K562 (cell line): ENCODE data around the gene TMPO. TPM values are rescaled to one million over a fixed set of nuclear protein-coding genes. Genes with fewer than 3 reads are reported as not detected.
A peak's percentile ranks its signal among the peaks of the same experiment; 100 is the strongest.

Experiments
- ATAC-seq: fragments of 200-7000 bp; cut with Tn5 transposase; 3 replicates; pipeline ENCODE4 v1.9.1; 2020; ENCODE audit warnings: moderate library complexity
- BruUV-seq: library from RNA; stranded (reverse); fragments of 400-500 nt; replicated peaks from 2 replicates; lab custom pipeline; 2021; lab: Mats Ljungman, UMichigan
- CTCF ChIA-PET: fragments of 300-600 bp; formaldehyde crosslinking; extraction: SDS; loops from one replicate; lab custom pipeline; 2021; ENCODE audit warnings: low intra/inter-chr PET ratio; lab: Yijun Ruan, JAX
- POLR2A ChIA-PET: fragments of 300-600, 350-650 bp; sonication (Branson Sonifier 250); formaldehyde crosslinking; extraction: SDS; loops from one replicate; lab custom pipeline; 2021; ENCODE audit warnings: antibody characterized with exemption, inconsistent platforms; lab: Yijun Ruan, JAX
- DNase-seq, 4 experiments: peaks; one replicate each; pipeline versions ENCODE4 v3.0.0 to v3.0.0-alpha.2; 2011 to 2018; ENCODE audit warnings: low spot score in 3 of 4, mixed read lengths in 3 of 4; ENCODE audit errors: extremely low read depth in 1 of 4
- FAIRE-seq: peaks from 2 replicates; lab custom pipeline; 2011; peaks lifted over from hg19 to GRCh38; lab: Jason Lieb, UNC
- H2AFZ ChIP-seq: 2 replicates; pipeline ENCODE4 v1.6.0; 2011; ENCODE audit warnings: low read depth, low read length, control low read depth, inconsistent platforms
- H3K27ac ChIP-seq: fragments of 200-600 bp; 3 replicates; pipeline ENCODE4 v1.8.0; 2011; ENCODE audit warnings: low read depth, mild to moderate bottlenecking, control low read depth, inconsistent platforms, low read length, moderate library complexity, mixed read lengths; ENCODE audit errors: extremely low read depth
- H3K27me3 ChIP-seq, 2 experiments: fragments of 300-600 bp in 1 of 2; 2 replicates in 1 of 2; 3 replicates in 1 of 2; pipeline versions ENCODE4 v1.6.0 to v1.8.0; 2011; ENCODE audit warnings: inconsistent platforms in 2 of 2, low read length in 2 of 2, mild to moderate bottlenecking in 1 of 2, mixed read lengths in 1 of 2, moderate library complexity in 1 of 2; ENCODE audit not compliant: control insufficient read depth in 2 of 2, insufficient read depth in 2 of 2
- H3K36me3 ChIP-seq: fragments of 300-600 bp; 3 replicates; pipeline ENCODE4 v1.8.0; 2011; ENCODE audit warnings: mild to moderate bottlenecking, low read length, inconsistent platforms; ENCODE audit not compliant: control insufficient read depth, insufficient read depth
- H3K4me1 ChIP-seq, 2 experiments: fragments of 200-600 bp in 1 of 2; replicated peaks in 1 of 2; 2 replicates in 1 of 2; 3 replicates in 1 of 2; pipeline versions ENCODE4 v1.5.1 to v1.8.0; 2011; ENCODE audit warnings: inconsistent platforms in 2 of 2, low read length in 2 of 2, mild to moderate bottlenecking in 1 of 2, mixed read lengths in 1 of 2, moderate library complexity in 1 of 2; ENCODE audit not compliant: control insufficient read depth in 2 of 2, insufficient read depth in 2 of 2
- H3K4me2 ChIP-seq: 2 replicates; pipeline ENCODE4 v1.6.1; 2011; ENCODE audit warnings: low read length, control low read depth, inconsistent platforms, mixed read lengths; ENCODE audit not compliant: insufficient read depth
- H3K4me3 ChIP-seq: fragments of 200-600 bp; sonication (generic), shearing (Covaris generic); 2 replicates; pipeline ENCODE4 v1.5.1; 2016; ENCODE audit warnings: control low read depth, inconsistent platforms
- H3K79me2 ChIP-seq: fragments of 200-600 bp; 3 replicates; pipeline ENCODE4 v1.8.0; 2011; ENCODE audit warnings: low read length, inconsistent platforms; ENCODE audit not compliant: control insufficient read depth, insufficient read depth
- H3K9ac ChIP-seq, 2 experiments: 2 replicates each; pipeline versions ENCODE4 v1.6.0 to v1.6.1; 2011; ENCODE audit warnings: low read depth in 2 of 2, low read length in 2 of 2, control low read depth in 1 of 2, inconsistent platforms in 1 of 2, mild to moderate bottlenecking in 1 of 2, mixed read lengths in 1 of 2; ENCODE audit not compliant: insufficient read depth in 1 of 2
- H3K9me1 ChIP-seq: one replicate; pipeline ENCODE4 v1.6.0; 2011; ENCODE audit warnings: inconsistent platforms, mild to moderate bottlenecking, low read length, moderate library complexity; ENCODE audit not compliant: control insufficient read depth, insufficient read depth
- H3K9me3 ChIP-seq: replicated peaks from 2 replicates; pipeline ENCODE4 v1.5.1; 2011; ENCODE audit warnings: low read depth, low read length, inconsistent platforms; ENCODE audit not compliant: control insufficient read depth, insufficient read depth
- H4K20me1 ChIP-seq: replicated peaks from 2 replicates; pipeline ENCODE4 v1.6.1; 2011; ENCODE audit warnings: low read length, inconsistent platforms, mixed read lengths; ENCODE audit not compliant: control insufficient read depth, insufficient read depth
- CTCF ChIP-seq, 3 experiments: IDR thresholded peaks in 2 of 3; conservative IDR thresholded peaks in 1 of 3; 2 replicates each; pipeline ENCODE4 v1.5.1; 2011 to 2012; ENCODE audit warnings: low read length in 3 of 3, mild to moderate bottlenecking in 3 of 3, control low read depth in 2 of 3, improper control_type of control experiment in 1 of 3, inconsistent platforms in 1 of 3, low read depth in 1 of 3, mixed read lengths in 1 of 3, moderate library complexity in 1 of 3; ENCODE audit not compliant: insufficient read depth in 2 of 3
- DEAF1 ChIP-seq: fragments of 450-650 bp; formaldehyde crosslinking; IDR thresholded peaks from 2 replicates; pipeline ENCODE4 v1.4.0; 2020; ENCODE audit warnings: mild to moderate bottlenecking, moderate library complexity
- FOXM1 ChIP-seq, 2 experiments: fragments of 450-650 bp in 1 of 2; sonication (generic) in 1 of 2; formaldehyde crosslinking in 1 of 2; IDR thresholded peaks; 2 replicates each; pipeline versions ENCODE4 v1.6.1 to v1.9.0; 2017 to 2022; ENCODE audit warnings: low read depth in 2 of 2, mild to moderate bottlenecking in 2 of 2, missing genetic modification reagents in 1 of 2, moderate library complexity in 1 of 2
- HDAC8 ChIP-seq: fragments of 450-650 bp; IDR thresholded peaks from 2 replicates; pipeline ENCODE4 v1.6.1; 2016; ENCODE audit warnings: mild to moderate bottlenecking, missing genetic modification characterization, moderate library complexity, missing compliant biosample characterization
- MCM3 ChIP-seq: fragments of 450-650 bp; IDR thresholded peaks from 2 replicates; pipeline ENCODE4 v1.6.1; 2016
- MEF2D ChIP-seq: conservative IDR thresholded peaks from 2 replicates; pipeline ENCODE4 v1.6.1; 2016; ENCODE audit warnings: low read depth, missing genetic modification characterization, missing compliant biosample characterization
- MYNN ChIP-seq, 2 experiments: sonication (generic); formaldehyde crosslinking in 1 of 2; IDR thresholded peaks; 2 replicates each; pipeline versions ENCODE4 v1.5.0 to v1.6.1; 2016 to 2020; ENCODE audit warnings: antibody characterized with exemption in 1 of 2, missing genetic modification reagents in 1 of 2
- U2AF2 ChIP-seq: fragments of 200-400 bp; formaldehyde crosslinking; optimal IDR thresholded peaks from 2 replicates; pipeline ENCODE3; 2017; ENCODE audit warnings: low read depth, mild to moderate bottlenecking, low read length
- ZFP91 ChIP-seq: sonication (generic); formaldehyde crosslinking; IDR thresholded peaks from 2 replicates; pipeline ENCODE4 v1.8.0; 2022; ENCODE audit warnings: mild to moderate bottlenecking, missing genetic modification reagents
- ZNF444 ChIP-seq: fragments of 250-450 bp; sonication (Bioruptor Pico); IDR thresholded peaks from 2 replicates; pipeline ENCODE4 v1.4.0; 2020; ENCODE audit warnings: mild to moderate bottlenecking, moderate library complexity
- ZNF766 ChIP-seq: fragments of 200-800 bp; sonication (Bioruptor generic); conservative IDR thresholded peaks from 2 replicates; pipeline ENCODE4 v1.6.1; 2016; ENCODE audit warnings: missing genetic modification characterization, missing compliant biosample characterization
- WGBS: fragments of 100-300 bp; shearing (Covaris generic); methylation state at CpG from one replicate; pipeline ENCODE4 v1.1.6; 2016; ENCODE audit warnings: low coverage, mixed read lengths; ENCODE audit not compliant: insufficient coverage; ENCODE audit errors: missing lambda C conversion rate; 5-methylcytosine and 5-hydroxymethylcytosine counted together
- in situ Hi-C: fragments of 300-500 bp; cut with MboI; formaldehyde crosslinking; loops from 4 replicates; pipeline ENCODE4 v1.15.0; 2018; ENCODE audit warnings: inconsistent platforms, mixed read lengths
- intact Hi-C: fragments of 100-400 bp; cut with micrococcal nuclease; formaldehyde crosslinking; loops from 2 replicates; pipeline ENCODE4 v1.14.2; 2022
- polyA plus RNA-seq, 8 experiments: library from polyadenylated mRNA; depleted of rRNA in 4 of 8; stranded (reverse) in 5 of 8; unstranded in 3 of 8; fragments of >200 nt; fragmentation: Nextera tagmentation in 2 of 8; fragmentation: Illumina TruSeq in 1 of 8; extraction: Ambion mirVana in 2 of 8; extraction: Trizol in 1 of 8; gene quantifications; 2 replicates each; pipeline versions ENCODE4 v1.2.1 to v1.2.3, GENCODE V29; 2011 to 2014; ENCODE audit warnings: inconsistent platforms in 1 of 8, missing spikeins in 1 of 8
- total RNA-seq, 7 experiments: library from RNA; depleted of rRNA in 6 of 7; stranded (reverse); fragments of >200 nt in 6 of 7; fragmentation: Illumina TruSeq in 2 of 7; extraction: Trizol in 2 of 7; gene quantifications; 2 replicates each; pipeline versions ENCODE4 v1.2.1 to v1.2.3, GENCODE V29; 2011 to 2021; ENCODE audit warnings: low replicate concordance in 1 of 7

TMPO gene
- total and polyA plus RNA-seq, 9 of the 15 experiments (the other 6 are each of a cell fraction or from before 2014, with no cell fraction given), result 62.1 to 263 (median 182) TPM

GRCh38 chr12:98530068-98530467, 14.7 kb downstream of the TMPO start:
- Histone ChIP-seq H4K20me1 (no peaks in the 10 kb centered on the region; the same call in 1 of the 2 replicates), H3K4me1 (peaks cover 0 to 12% of the 10 kb centered on the region in 2 experiments; a peak in 3 of 5 replicates), H3K36me3 (peaks cover 97% of the 10 kb centered on the region), H3K79me2 (peaks cover 90% of the 10 kb centered on the region), H3K9ac (no peak overlapping the region), H3K4me3 (no peak overlapping the region), H3K27ac (no peak overlapping the region), H3K9me1 (no peaks in the 10 kb centered on the region), H2AFZ (no peak overlapping the region), H3K27me3 (no peaks in the 10 kb centered on the region), H3K9me3 (no peaks in the 10 kb centered on the region), H3K4me2 (no peak overlapping the region)
- WGBS, result 88% methylated on average over 1 of the region's 1 CpG
- DNase-seq, result no peak
- in situ Hi-C loops (no loop called here), intact Hi-C loops (loop anchor here (5.0 kb wide), 2 partner anchors 38 to 62 kb away; partner anchors contain the start of gene SLC25A3)
- ATAC-seq, result 0 out of 3 replicates have a peak, but pooled peaks have one; percentile 9
- BruUV-seq, result no TSS peak
- CTCF ChIA-PET, result no interaction called here
- POLR2A ChIA-PET, result interaction anchor here (3.5 to 5.0 kb wide), 2 partner anchors 8 to 14 kb away, joined by 15 to 33 read pairs; partner anchors contain the start of gene TMPO
- TF ChIP-seq MCM3 (no peak), ZNF766 (CRISPR knock-in tag) (no peak), DEAF1 (CRISPR knock-in tag) (no peak), MYNN (IDR thresholded peaks at IDR 0.05) (no peak), MYNN (CRISPR knock-in tag; IDR thresholded peaks at IDR 0.05) (no peak), MEF2D (no peak), ZFP91 (CRISPR knock-in tag) (no peak), FOXM1 (IDR thresholded peaks at IDR 0.05; ENCODE audit: low read depth) (no peak), FOXM1 (CRISPR knock-in tag; IDR thresholded peaks at IDR 0.05; ENCODE audit: low read depth) (no peak), HDAC8 (tag) (no peak), ZNF444 (CRISPR knock-in tag) (no peak), CTCF (IDR thresholded peaks at IDR 0.05 in 2 of 3, conservative IDR thresholded peaks at IDR 0.05 in 1 of 3; ENCODE audit: insufficient read depth in 2 of 3, low read depth in 1 of 3, low read length in 3 of 3) (no peak), U2AF2 (no peak)
- FAIRE-seq, result no peak
